OCI-LY1 (cell line): ENCODE results near the gene TMEM109.

ENCODE experiments used
- H2AFZ ChIP-seq: fragments of 200-600 bp; sonication (generic), shearing (Covaris generic); 2 replicates; pipeline ENCODE4 v1.6.0; 2014; ENCODE audit warnings: antibody characterized with exemption, mild to moderate bottlenecking, low read length
- H3F3A ChIP-seq: fragments of 200-600 bp; sonication (generic), shearing (Covaris generic); 2 replicates; pipeline ENCODE4 v1.6.0; 2014; ENCODE audit warnings: mild to moderate bottlenecking, antibody characterized with exemption, low read length, moderate library complexity; ENCODE audit not compliant: insufficient read depth
- H3K27ac ChIP-seq: fragments of 200-600 bp; sonication (generic); 2 replicates; pipeline ENCODE4 v1.5.1; 2014; ENCODE audit warnings: low read length, mixed run types, mild to moderate bottlenecking, low read depth; ENCODE audit not compliant: poor library complexity, severe bottlenecking
- H3K27me3 ChIP-seq: fragments of 200-600 bp; sonication (generic); 2 replicates; pipeline ENCODE4 v1.6.0; 2014; ENCODE audit warnings: antibody characterized with exemption, mild to moderate bottlenecking, low read length, moderate library complexity; ENCODE audit not compliant: insufficient read depth
- H3K36me3 ChIP-seq: fragments of 200-600 bp; sonication (generic); 2 replicates; pipeline ENCODE4 v1.6.1; 2014; ENCODE audit warnings: mild to moderate bottlenecking, antibody characterized with exemption, low read length, moderate library complexity, mixed read lengths; ENCODE audit not compliant: insufficient read depth
- H3K4me1 ChIP-seq: fragments of 200-600 bp; sonication (generic); 2 replicates; pipeline ENCODE4 v1.5.1; 2014; ENCODE audit warnings: mild to moderate bottlenecking, low read length, moderate library complexity; ENCODE audit not compliant: insufficient read depth, severe bottlenecking
- H3K4me2 ChIP-seq: fragments of 200-600 bp; sonication (generic), shearing (Covaris generic); 2 replicates; pipeline ENCODE4 v1.6.1; 2014; ENCODE audit warnings: low read length
- H3K4me3 ChIP-seq: fragments of 200-600 bp; sonication (generic); 2 replicates; pipeline ENCODE4 v1.5.1; 2014; ENCODE audit warnings: low read length, low read depth, mild to moderate bottlenecking, mixed read lengths; ENCODE audit not compliant: poor library complexity, severe bottlenecking
- H3K79me2 ChIP-seq: fragments of 200-600 bp; shearing (Covaris generic); 2 replicates; pipeline ENCODE4 v1.6.1; 2016; ENCODE audit warnings: mixed run types, low read length, mixed read lengths; ENCODE audit not compliant: insufficient read depth
- H3K9ac ChIP-seq: fragments of 200-600 bp; sonication (generic), shearing (Covaris generic); 2 replicates; pipeline ENCODE4 v1.6.1; 2014; ENCODE audit warnings: mild to moderate bottlenecking, low read length, mixed read lengths
- H3K9me2 ChIP-seq: fragments of 200-600 bp; sonication (generic), shearing (Covaris generic); 2 replicates; pipeline ENCODE4 v1.6.1; 2014; ENCODE audit warnings: low read depth, mild to moderate bottlenecking, low read length, mixed read lengths
- H3K9me3 ChIP-seq: fragments of 200-600 bp; shearing (Covaris generic); 2 replicates; pipeline ENCODE4 v1.6.1; 2014; ENCODE audit warnings: low read length, mixed read lengths
- H4K20me1 ChIP-seq: fragments of 200-600 bp; sonication (generic), shearing (Covaris generic); 2 replicates; pipeline ENCODE4 v1.6.0; 2016; ENCODE audit warnings: mild to moderate bottlenecking, low read length; ENCODE audit not compliant: insufficient read depth
- CTCF ChIP-seq: fragments of 200-600 bp; sonication (generic), shearing (Covaris generic); IDR thresholded peaks from 2 replicates; pipeline ENCODE4 v1.5.1; 2017; ENCODE audit warnings: mild to moderate bottlenecking, antibody characterized with exemption, low read length, moderate library complexity, mixed read lengths
- EZH2 ChIP-seq: fragments of 200-600 bp; sonication (generic), shearing (Covaris generic); IDR thresholded peaks from 2 replicates; pipeline ENCODE4 v1.8.0; 2017; ENCODE audit warnings: borderline replicate concordance, mixed run types, mild to moderate bottlenecking, antibody characterized with exemption, low read length, moderate library complexity, mixed read lengths

Gene TMEM109

GRCh38 chr11:60867871-60868681, 45.9 kb upstream of the TMEM109 start:
- no peak for TF ChIP-seq CTCF
- no peak for TF ChIP-seq EZH2
- Histone ChIP-seq H2AFZ (no peak overlapping the region), H3K27me3 (no peaks in the 10 kb centered on the region), H3K36me3 (no peaks in the 10 kb centered on the region), H3K9me3 (no peaks in the 10 kb centered on the region), H3K79me2 (no peaks in the 10 kb centered on the region), H3K4me3 (no peak overlapping the region), H3K4me2 (no peak overlapping the region), H3F3A (no peaks in the 10 kb centered on the region), H3K9ac (no peak overlapping the region), H3K9me2 (no peaks in the 10 kb centered on the region), H4K20me1 (no peaks in the 10 kb centered on the region), H3K27ac (no peak overlapping the region), H3K4me1 (no peaks in the 10 kb centered on the region)

- H3K79me2 ChIP-seq, result no peaks in the 10 kb centered on the region
- no peaks in the 10 kb centered on the region for H3K36me3 ChIP-seq
- no peaks in the 10 kb centered on the region for H3K9me2 ChIP-seq
- H2AFZ ChIP-seq, result no peak overlapping the region
- no peaks in the 10 kb centered on the region for H3K4me1 ChIP-seq
- no peaks in the 10 kb centered on the region for H3K9me3 ChIP-seq
- H3K4me3 ChIP-seq, result no peak overlapping the region
- H3K27me3 ChIP-seq, result no peaks in the 10 kb centered on the region
- H3K4me2 ChIP-seq, result no peak overlapping the region
- TF ChIP-seq EZH2, result no peak
- no peak for TF ChIP-seq CTCF
- no peak overlapping the region for H3K27ac ChIP-seq
- H3F3A ChIP-seq, result no peaks in the 10 kb centered on the region
- no peaks in the 10 kb centered on the region for H4K20me1 ChIP-seq
- no peak overlapping the region for H3K9ac ChIP-seq
Observed at GRCh38 chr11:60868682-60869450, 45.1 kb upstream of the TMEM109 start.

GRCh38 chr11:60869451-60869825, 44.5 kb upstream of the TMEM109 start:
- H3K9me2 ChIP-seq, result no peaks in the 10 kb centered on the region
- H4K20me1 ChIP-seq, result no peaks in the 10 kb centered on the region
- no peaks in the 10 kb centered on the region for H3K9me3 ChIP-seq
- no peaks in the 10 kb centered on the region for H3K36me3 ChIP-seq
- H3K9ac ChIP-seq, result no peak overlapping the region
- H3K27me3 ChIP-seq, result no peaks in the 10 kb centered on the region
- H3K4me1 ChIP-seq, result no peaks in the 10 kb centered on the region
- no peak overlapping the region for H3K27ac ChIP-seq
- H3F3A ChIP-seq, result no peaks in the 10 kb centered on the region
- H3K4me2 ChIP-seq, result no peak overlapping the region
- H3K79me2 ChIP-seq, result no peaks in the 10 kb centered on the region
- H2AFZ ChIP-seq, result no peak overlapping the region
- no peak overlapping the region for H3K4me3 ChIP-seq
- TF ChIP-seq CTCF (no peak), EZH2 (no peak)
